GDM1 (cell line): ENCODE results near the gene FAM131C.
"Not testable (repeated sequence)": the region's sequence is repeated elsewhere in the genome, so short reads cannot be mapped to it uniquely, and the experiment has no call there.

Source experiments
- DNase-seq: peaks from one replicate; lab custom pipeline; 2025; lab: John Stamatoyannopoulos, UW

The FAM131C gene

DNA sequence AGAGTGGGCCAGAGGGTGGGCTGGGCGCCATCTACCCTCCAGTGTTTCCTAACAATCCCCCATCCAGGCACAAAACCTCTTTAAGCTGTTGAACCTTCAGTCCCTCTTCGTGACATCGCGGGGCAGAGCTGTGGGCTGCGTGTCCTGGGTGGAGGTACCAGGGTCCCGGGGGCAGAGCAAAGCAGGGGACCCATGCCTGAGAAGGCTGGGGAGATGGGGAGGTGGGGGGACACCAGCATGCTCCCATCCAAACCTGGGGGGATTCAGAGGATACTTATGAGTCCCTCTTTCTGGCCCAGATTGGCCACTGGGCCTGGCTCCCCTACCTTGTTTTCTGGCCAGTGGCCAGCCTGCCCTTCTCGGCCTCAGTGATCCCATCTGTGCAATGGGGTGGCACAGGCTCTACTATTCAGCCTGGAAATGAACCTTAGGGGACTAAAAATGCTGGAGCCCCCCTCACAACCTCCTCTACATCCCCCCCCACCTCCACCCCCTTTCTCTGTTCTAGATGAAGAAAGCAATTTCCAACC, 40.3 kb downstream of the FAM131C start:
- DNase-seq = not testable (repeated sequence)

DNA sequence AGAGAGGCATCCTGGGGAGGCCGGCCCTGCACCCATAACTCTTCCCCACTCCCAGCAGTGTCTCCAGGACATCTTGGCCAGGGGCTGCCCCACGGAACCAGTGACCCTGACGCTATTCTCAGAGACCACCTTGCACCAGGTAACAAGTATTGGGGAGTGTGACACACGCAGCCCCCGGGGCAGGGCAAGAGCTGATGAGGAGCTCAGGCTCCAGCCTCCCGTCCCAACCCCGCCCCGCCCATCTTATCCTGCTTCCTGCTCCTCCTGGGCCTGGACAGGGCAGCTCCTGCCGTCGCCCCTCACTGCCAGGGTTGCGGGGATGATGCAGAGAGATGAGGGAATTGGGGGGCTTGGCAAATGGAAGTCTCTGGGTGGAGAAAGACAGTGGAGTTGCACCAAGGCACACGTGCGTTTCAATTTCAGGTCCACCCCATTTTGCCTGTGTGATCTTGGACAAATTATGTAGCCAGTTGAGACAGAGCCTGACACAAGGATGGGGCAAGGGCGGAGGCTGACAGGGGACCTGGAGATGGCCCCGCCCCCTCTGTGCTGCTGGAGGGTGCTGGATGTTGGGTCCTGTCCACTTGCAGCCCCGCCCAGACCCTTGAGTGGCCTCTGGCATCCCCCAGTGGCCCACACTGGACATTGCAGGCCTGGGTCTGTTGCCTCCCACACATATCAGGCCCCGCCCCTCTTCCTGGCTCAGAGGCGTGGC, 40.9 kb downstream of the FAM131C start:
- peak; percentile 31 for DNase-seq

DNA sequence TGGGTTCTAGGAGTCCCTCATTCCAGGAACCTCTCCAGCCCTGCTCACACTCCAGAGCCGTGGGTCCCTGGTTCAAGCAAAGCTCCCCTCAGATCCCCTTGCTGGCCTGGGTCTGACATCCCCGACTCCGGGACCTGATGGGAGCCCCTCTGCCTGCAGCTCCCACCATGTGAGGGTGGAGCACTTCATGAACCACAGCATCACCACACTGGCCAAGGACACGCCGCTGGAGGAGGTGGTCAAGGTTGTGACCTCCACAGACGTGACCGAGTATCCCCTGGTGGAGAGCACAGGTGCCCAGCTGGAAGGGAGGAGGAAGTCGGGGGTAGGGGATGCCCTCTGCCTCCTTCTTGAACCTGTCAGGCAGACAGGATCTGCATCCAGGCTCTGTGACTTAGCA, 41.9 kb downstream of the FAM131C start:
- DNase-seq = no peak

DNA sequence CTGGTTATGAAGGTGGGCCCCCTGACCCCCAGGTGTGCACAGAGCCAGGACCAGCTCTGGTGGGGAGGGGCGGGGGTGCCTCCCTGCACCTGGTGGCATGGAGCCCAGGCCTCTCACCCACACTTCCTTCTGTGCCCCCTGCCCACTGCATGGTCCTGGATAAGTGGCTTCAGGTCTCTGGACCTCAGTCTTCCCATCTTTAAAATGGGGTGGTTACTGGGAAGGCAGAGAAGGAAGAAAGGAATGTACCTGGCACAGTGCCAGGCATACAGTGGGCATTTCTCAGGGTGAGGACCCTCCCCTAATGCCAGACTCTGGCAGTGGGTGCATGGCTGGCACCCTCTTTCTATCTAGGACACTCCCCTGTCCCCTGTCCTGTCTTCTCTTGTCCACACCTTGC, 44.2 kb downstream of the FAM131C start:
- no peak for DNase-seq

DNA sequence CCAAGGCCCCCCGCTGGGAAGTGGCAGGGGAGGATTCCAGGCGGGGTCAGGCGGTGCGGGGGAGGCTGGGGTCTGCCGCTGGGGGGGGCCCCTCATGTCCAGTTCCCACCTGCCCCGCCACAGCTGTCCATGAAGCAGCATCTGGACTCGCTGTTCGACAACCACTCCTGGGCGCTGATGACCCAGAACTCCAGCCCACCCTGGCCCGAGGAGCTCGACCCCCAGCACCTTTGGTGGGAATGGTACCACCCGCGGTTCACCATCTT, 44.5 kb downstream of the FAM131C start:
- not testable (repeated sequence) for DNase-seq

DNA sequence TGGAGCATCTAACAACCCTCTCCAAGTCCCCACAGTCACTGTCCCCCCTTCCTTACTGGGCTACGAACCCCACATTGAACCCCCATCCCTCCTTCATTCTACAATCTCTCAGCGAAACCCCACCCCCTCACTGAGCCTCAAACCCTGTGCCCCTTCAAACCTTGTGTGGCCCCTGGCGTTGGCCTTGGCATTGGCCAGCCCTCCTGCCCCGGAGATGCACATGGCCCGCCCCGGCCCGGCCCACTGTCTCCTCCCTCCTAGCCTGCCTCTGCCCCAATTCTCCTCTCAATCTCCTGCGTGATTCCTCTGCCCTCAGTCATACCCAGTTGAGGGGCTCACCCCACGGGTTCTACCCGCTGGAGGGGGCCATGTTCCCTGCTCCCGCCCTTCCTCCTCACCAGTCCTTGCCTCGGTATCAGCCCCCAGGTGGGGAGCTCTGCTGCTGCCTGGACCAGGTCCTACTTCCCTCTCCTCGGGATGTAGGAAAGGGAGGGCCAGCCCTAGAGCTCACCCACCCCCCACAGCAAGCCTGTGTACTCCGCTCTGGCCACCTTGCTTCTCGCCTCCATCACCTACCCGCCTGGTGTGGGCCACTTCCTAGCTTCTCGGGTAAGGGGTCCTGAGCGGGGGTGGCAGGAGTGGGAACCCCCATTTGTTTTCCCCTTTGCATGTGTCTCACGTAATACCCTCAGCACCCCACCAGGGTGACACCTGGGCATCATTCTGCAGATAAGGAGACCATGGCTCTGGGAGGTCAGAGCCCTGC, 45.0 kb downstream of the FAM131C start:
- DNase-seq = no peak

DNA sequence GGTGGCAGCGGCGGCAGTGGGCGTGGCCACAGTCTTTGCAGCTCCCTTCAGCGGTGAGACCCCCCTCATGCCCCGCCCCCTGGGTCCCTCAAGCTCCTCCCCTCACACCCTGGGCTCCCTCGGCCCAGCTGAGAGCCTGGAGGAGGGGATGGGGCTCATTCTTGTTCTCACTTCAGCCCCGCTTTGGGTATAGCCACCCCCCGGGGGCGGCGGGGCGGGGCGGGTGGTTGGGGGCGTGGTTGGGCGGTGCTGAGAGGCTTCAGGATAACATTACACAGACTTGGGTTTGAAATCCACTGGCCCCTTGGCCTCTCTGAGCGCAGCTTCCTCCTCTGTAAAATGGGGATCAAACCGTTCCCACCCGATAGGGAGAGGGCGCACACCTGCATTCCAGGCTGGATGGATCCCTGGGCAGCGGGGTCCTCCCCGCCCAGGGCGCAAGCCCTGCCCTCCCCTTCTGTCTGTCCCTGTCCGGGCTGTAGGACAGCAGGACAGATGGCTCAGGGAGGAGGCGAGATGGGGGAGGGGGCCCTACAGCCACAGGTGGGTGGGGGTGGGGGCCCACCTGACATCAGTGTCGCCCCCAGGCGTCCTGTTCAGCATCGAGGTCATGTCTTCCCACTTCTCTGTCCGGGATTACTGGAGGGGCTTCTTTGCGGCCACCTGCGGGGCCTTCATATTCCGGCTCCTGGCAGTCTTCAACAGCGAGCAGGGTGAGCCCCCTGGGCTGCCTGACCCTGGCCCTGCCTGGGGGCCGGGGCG, 46.5 kb downstream of the FAM131C start:
- DNase-seq = no peak

DNA sequence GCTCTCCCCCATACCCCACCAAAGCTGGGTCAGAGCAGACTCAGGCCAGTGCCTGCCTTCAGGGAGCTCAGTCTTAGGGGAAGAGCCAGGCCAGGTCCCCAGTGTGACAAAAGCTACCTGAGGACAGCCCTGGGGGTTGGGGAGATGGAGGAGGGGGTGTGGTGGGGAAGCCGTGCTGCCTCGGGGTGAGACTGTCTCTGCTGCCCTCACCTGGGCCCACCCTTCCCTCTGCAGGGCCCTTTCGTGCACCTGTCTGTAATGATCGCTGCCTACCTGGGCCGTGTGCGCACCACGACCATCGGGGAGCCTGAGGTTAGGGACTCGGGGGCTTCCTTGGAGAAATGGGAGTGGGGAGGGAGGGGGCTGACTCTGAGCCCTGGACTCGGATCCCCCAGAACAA, 47.1 kb downstream of the FAM131C start:
- DNase-seq = not testable (repeated sequence)

DNA sequence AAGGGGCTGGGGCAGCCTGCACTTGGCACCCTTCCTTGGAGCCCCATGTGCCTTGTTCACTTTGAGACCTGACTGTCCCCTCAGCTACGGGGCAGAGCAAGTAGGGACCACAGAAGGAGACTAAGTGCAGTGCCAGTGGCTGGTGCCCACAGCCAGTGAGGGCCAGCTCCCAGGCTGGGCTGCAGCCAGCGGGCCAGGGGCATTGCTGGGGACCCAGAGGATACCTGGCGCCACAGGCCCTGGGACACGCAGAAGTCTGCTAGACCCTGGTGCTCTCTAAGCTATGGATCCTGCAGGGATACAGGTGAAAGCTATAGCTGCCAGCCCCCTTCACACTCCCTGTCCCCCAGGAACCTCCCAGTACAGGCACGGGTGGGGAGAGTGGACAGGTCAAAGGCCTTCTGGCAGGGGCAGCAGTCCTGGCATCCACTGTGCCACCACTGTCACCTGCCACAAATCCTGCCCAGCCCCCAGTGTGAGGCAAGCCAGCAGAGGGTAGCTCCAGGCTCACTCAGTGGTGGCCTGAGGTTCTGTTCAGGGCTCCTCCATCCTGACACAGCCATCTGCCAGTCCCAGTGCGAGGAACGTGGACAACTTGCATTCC, 50.3 kb downstream of the FAM131C start:
- DNase-seq = no peak

DNA sequence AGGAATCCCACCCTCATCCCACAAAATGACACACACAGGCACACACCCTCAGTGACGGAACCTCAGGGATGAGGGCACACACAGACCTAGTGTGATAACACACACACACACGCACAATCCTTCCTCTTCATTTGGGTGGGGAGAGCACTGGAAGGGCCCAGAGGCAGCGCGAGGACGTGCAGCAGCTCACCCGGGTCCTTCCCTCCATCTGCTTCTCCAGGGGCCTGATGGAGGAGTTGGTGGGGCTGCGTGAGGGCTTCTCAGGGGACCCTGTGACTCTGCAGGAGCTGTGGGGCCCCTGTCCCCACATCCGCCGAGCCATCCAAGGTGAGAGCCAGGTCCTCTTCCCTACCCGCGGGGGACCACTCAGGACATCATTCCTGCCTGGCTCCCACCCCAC, 51.1 kb downstream of the FAM131C start:
- no peak for DNase-seq

DNA sequence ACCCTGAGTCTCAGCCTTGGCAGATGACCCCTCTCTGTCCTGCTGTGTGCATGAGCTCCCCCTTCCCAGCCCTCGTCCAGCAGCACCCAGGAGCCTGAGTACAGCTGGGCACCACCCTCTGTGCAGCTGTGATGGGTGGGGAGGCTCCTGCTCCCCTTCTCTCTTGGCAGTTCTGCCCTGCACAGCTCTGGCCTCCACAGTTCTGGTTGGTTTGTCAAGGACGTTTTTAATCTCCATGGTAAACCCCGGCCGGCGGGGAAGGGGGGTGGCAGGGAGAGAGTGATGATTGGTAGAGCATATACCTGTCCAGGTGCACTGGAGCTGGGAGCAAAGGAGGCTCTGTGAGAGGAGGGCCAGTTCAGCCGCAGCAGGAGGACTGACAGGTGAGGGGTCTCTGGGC, 51.8 kb downstream of the FAM131C start, which contains the start of gene CLCNKA:
TSS of gene CLCNKA (plus strand) at position 356 of the 400 bp plus-strand sequence. CDS start 584 bp downstream, outside the sequence.
- no peak for DNase-seq

DNA sequence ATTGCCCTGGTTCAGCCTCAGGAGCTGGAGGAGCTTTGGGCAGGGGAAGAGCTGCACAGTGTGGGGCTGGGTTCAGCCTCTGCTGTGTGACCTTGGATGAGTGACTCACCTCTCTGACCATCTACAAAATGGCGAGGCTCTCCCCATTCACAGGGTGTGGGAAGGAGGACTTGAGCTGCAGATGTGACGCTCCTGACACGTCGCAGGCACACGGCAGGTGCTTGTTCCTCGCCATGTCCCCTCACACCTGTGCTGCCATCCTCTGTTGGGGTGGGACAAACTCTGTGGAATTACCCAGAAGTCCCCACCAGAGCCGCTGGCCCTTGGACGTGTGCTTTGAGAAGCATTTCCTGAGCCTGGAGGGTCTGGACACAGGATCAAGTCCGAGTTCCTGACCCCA, 52.6 kb downstream of the FAM131C start:
- not testable (repeated sequence) for DNase-seq

DNA sequence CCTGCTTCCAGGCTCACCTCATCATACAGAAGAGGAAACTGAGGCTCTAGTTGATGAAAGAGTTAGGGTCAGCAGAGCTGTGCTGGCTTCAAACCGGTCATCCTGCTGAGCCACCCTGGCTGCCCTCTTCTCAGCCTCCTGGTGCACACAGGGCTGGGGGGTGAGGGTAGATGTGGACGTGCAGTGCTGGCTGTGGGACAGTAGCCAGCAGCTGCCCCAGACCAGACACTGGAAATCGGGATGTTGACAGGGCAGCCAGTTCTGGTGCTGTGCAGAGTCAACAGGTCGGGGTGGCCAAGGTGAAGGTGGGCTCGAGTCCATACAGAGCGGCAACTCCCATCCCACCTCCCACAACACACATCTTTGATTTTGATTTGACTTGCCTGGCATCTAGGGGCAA, 53.1 kb downstream of the FAM131C start:
- DNase-seq = no peak

DNA sequence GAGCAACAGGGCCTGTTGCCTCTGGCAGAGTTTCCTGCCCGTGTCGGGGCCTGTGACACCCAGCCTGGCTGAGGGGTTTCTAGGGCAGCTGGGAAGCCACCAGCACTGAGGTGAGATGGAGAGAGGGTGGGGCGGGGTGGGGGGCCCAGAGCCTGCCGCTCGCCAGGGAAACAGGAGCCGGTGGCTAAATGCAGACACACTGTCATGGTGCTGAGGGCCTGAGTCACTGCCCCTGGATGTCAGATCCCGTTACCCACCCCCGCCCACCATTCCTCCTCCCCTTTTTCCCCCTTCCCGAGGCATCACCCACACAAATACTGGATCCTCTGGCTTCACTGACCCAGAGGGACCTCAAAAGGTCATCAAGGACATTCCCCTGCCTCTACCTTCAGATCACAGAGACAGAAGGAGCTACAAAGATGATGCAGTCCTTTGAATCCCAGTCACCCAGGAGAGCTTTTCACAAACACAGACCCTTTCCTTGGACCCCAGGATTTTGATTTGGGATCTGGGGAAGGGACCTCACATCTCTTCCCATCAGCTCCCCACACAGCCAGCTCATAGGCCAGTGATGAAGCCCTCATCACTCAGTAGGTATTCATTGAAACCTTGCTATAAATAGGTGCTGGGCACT, 53.7 kb downstream of the FAM131C start:
- no peak for DNase-seq

DNA sequence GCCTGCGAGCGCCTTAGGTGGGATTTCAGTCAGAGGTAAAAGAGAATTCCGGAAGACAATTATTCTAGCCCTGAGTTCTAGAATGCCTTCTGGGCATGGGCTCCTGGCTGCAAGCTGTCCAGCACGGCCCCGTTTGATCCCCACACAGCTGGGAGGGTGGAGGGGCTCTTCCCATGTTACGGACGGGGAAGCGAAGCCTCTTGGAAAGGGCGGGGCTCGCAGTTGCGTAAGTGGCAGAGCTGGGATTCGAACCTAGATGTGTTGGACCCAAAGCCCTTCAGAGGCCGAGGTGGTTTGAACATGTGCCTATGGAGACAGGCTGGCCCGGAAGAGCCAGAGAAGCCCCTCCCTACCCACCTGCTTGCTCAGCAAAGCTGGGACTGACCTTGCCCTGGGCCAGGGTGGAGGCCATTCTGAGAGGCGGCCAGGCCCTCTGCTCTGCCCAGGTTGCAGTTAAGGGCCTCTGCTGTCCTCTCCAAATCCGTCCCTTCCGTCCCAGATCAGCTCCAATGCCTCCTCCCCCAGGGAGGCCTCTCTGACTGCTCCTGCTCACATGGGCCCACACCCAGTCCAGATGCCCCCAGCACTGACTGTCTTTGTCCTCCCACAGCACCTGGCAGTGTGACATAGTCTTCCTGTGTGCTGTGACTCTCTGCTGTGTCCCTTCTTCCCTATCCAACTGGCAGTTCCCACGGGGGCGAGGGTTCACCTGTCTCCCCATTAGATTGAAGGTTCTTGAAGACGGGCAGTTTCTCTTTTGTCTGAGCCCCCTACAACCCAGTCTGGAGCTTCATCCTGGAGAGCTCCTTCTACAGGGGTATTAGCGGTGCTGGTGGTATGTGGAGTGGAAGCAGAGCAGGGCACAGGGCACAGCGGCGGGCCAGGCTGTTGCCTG, 54.5 kb downstream of the FAM131C start:
- DNase-seq = no peak

DNA sequence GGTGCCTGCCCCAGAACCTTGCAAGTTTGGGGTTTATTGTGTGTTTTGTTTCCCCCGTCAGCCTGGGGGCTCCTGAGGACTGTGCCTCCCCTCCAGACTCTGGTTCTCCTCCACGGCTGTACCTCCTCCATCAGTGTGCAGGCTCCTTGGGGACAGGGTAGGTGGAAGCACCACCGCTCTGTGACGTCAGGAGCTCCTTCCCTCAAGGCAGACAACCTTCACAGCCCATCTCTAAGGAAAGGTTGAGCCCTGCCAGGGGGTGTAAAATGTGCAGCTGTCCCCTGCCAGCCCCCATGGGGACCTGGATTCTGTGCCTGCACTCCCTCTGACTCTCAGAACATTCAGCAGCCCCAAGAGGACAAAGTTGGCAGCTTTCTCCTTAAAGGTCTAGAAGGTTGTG, 55.1 kb downstream of the FAM131C start:
- DNase-seq = no peak

DNA sequence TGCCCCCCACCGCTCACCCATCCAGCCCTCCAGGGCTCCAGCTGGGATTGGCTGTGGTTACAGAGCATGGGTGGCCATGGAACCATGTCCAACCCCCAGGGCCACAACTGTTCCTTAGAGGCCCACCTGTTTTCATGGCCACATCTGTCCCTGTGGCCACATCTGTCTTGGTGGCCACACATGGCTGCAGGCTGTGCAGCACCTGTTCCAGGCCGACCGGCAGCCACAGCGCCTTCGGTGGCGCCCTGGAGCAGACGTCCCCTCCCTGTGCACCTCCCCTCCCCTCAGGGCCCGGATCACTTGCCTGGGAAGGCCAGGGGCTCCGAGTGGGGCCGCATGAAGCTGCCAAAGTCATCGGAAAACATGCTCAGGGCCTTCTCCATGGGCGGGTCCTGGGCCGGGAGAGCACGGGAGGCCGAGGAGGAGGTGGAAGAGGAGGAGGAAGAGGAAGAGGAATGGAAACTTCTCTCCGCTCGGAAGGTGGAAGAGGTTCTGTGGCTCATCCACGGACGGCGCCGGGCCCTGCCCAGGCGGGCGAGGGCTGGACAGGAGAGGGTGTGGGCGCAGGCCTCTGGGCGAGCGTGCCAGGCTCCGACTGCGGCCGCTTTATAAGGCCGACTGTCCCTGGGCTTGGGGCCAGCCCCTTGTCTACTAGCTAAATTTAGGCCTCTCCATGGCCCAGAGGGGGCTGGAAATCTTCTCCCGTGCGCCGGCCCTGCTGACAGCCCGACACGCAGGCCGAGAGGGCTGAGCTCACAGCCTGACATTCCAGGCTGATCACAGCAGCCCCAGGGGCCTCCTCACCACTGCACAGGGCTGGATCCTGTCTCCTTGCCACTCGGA, 55.8 kb downstream of the FAM131C start, which contains the start of gene HSPB7:
TSS of gene HSPB7 (minus strand) at position 583 of the 843 bp plus-strand sequence. CDS start at position 503, 80 bp downstream.
- DNase-seq = no peak

DNA sequence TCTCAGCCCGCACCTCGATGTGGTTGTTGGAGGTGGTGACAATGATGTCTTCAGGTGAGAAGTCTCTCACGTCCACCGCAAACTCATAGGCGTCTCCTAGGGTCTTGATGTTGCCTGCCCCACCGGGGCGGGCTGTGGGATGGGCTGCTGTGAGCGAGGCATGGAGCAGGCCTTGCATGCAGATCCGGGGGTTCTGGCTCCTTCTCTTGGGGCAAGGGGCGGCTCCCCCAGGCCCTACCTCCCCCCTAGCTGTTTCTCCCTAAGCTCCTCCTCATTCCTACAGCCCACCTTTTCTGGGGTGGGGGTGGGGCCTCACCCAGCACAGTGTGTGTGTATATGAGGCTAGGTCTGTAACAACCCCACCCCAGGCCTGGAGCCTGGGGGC, 56.4 kb downstream of the FAM131C start:
- no peak for DNase-seq
